MM.1S (cell line): Measurements from ENCODE around the gene KRT31.

Experiments
- EZH2phosphoT487 ChIP-seq: fragments of 300-600 bp; sonication (generic); IDR thresholded peaks from 2 replicates; pipeline ENCODE4 v1.6.1; 2018; ENCODE audit warnings: antibody characterized with exemption, low read length
- TF ChIP-seq, protein P1 (sequence below): fragments of 300-600 bp; sonication (generic); IDR thresholded peaks from 2 replicates; pipeline ENCODE4 v1.5.1; 2016; ENCODE audit warnings: antibody characterized with exemption, low read length, mixed read lengths

DNA sequence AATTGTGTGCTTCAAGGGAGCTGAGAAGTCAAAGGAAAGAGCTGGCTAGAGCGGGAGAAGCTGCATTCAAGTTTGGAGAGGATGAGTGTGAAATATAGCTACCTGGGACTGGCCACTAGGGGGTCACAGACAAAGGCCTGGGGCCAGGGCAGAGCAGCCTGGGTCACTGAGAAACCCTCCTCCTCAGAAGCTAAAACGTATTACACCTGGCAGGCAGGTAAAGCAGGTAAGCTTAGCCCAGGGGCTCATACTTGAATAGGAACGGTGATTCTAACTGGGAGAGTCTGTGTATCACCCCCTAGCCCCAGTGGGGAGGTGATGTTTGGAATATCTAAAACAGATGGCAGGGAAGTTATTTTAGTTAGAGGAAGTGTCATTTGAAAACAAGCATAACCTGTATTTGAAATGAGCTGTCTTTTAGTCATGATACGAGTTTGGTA is 20.2 kb upstream of the KRT31 start:
- TF ChIP-seq, protein P1, sequence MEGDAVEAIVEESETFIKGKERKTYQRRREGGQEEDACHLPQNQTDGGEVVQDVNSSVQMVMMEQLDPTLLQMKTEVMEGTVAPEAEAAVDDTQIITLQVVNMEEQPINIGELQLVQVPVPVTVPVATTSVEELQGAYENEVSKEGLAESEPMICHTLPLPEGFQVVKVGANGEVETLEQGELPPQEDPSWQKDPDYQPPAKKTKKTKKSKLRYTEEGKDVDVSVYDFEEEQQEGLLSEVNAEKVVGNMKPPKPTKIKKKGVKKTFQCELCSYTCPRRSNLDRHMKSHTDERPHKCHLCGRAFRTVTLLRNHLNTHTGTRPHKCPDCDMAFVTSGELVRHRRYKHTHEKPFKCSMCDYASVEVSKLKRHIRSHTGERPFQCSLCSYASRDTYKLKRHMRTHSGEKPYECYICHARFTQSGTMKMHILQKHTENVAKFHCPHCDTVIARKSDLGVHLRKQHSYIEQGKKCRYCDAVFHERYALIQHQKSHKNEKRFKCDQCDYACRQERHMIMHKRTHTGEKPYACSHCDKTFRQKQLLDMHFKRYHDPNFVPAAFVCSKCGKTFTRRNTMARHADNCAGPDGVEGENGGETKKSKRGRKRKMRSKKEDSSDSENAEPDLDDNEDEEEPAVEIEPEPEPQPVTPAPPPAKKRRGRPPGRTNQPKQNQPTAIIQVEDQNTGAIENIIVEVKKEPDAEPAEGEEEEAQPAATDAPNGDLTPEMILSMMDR = peak; percentile 57
- no peak for TF ChIP-seq EZH2phosphoT487
